Neural progenitor cell (in vitro differentiated cells): ENCODE measurements around the gene POPDC2.

ENCODE experiments used
- EZH2 ChIP-seq: fragments of 200-600 bp; sonication (generic); IDR thresholded peaks from 2 replicates; pipeline ENCODE4 v1.6.1; 2017; ENCODE audit warnings: antibody characterized with exemption, mild to moderate bottlenecking, moderate library complexity
- EZH2phosphoT487 ChIP-seq: fragments of 200-600 bp; sonication (generic); IDR thresholded peaks from 2 replicates; pipeline ENCODE4 v1.6.1; 2017; ENCODE audit warnings: antibody characterized with exemption
- TF ChIP-seq, protein P1 (sequence below): fragments of 200-600 bp; sonication (generic); IDR thresholded peaks from 2 replicates; pipeline ENCODE4 v1.5.1; 2017; ENCODE audit warnings: antibody characterized with exemption, mild to moderate bottlenecking

DNA sequence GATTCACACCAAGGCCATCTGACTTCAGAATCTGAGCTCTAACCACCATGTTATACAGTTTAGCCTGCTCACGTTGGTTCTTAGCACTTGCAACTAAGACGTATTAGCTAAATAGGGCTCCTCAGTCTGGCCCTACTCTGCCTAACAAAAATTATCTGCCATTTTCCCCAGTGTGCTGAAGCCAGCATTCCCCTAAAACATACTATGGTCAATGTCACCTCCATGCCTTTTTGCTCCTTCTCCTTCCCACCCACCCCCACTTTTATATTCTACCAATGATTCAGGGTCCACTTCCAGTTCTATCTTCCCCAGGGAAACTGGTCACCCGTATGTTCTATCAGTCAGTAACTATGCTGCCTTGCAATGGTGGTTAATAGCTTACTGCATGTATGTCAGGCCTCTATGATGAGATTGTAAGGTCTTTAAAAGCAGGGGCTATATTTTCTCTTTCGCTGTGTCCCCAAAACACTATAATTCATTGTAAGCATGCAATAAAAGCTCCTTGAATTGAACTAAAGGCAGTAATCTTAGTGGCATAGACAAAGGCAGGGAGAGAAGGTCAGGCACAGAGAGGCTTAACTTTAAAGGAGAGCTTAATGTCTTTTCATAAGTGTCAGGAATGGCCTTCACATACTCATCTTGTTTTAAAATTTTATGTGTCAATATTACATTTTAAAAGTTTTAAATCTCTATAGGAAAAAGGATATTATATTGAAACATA lies 23.3 kb downstream of the POPDC2 start:
- TF ChIP-seq, protein P1, sequence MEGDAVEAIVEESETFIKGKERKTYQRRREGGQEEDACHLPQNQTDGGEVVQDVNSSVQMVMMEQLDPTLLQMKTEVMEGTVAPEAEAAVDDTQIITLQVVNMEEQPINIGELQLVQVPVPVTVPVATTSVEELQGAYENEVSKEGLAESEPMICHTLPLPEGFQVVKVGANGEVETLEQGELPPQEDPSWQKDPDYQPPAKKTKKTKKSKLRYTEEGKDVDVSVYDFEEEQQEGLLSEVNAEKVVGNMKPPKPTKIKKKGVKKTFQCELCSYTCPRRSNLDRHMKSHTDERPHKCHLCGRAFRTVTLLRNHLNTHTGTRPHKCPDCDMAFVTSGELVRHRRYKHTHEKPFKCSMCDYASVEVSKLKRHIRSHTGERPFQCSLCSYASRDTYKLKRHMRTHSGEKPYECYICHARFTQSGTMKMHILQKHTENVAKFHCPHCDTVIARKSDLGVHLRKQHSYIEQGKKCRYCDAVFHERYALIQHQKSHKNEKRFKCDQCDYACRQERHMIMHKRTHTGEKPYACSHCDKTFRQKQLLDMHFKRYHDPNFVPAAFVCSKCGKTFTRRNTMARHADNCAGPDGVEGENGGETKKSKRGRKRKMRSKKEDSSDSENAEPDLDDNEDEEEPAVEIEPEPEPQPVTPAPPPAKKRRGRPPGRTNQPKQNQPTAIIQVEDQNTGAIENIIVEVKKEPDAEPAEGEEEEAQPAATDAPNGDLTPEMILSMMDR = no peak
- TF ChIP-seq EZH2 (no peak), EZH2phosphoT487 (no peak)
